HepG2 (cell line): ENCODE results near the gene AP4M1. TPM values are rescaled to one million over a fixed set of nuclear protein-coding genes. Genes with fewer than 3 reads are reported as not detected.

Source experiments
- AHR ChIP-seq: IDR thresholded peaks from 2 replicates; pipeline ENCODE4 v1.6.1; 2018; ENCODE audit warnings: missing genetic modification reagents, missing compliant biosample characterization
- ASH2L ChIP-seq: fragments of 300-600, 200-600 bp; sonication (generic); IDR thresholded peaks from 2 replicates; pipeline ENCODE4 v1.7.0; 2017; ENCODE audit warnings: low read depth, mild to moderate bottlenecking, moderate library complexity, mixed read lengths, low read length; ENCODE audit not compliant: insufficient read length
- ATF3 ChIP-seq: sonication (generic); formaldehyde crosslinking; IDR thresholded peaks from 2 replicates; pipeline ENCODE4 v1.4.0; 2020; ENCODE audit warnings: missing genetic modification reagents
- BCL6 ChIP-seq: IDR thresholded peaks from 2 replicates; pipeline ENCODE4 v1.6.1; 2016; ENCODE audit warnings: missing genetic modification reagents, missing compliant biosample characterization
- BRF2 ChIP-seq: sonication (generic); formaldehyde crosslinking; IDR thresholded peaks from 2 replicates; pipeline ENCODE4 v1.8.1; 2022; ENCODE audit warnings: mild to moderate bottlenecking, missing genetic modification reagents
- CC2D1A ChIP-seq: sonication (generic); formaldehyde crosslinking; IDR thresholded peaks from 2 replicates; pipeline ENCODE4 v1.8.1; 2023; ENCODE audit warnings: mild to moderate bottlenecking, missing genetic modification reagents
- CENPT ChIP-seq: sonication (generic); formaldehyde crosslinking; IDR thresholded peaks from 2 replicates; pipeline ENCODE4 v1.8.0; 2022; ENCODE audit warnings: low read depth, mild to moderate bottlenecking, moderate library complexity, missing genetic modification reagents
- DPF2 ChIP-seq: sonication (generic); formaldehyde crosslinking; IDR thresholded peaks from 2 replicates; pipeline ENCODE4 v1.4.0; 2020; ENCODE audit warnings: mild to moderate bottlenecking, low read depth, missing genetic modification reagents, borderline replicate concordance
- MEIS1 ChIP-seq: sonication (generic); formaldehyde crosslinking; IDR thresholded peaks from 2 replicates; pipeline ENCODE4 v1.9.0; 2021; ENCODE audit warnings: mild to moderate bottlenecking, missing genetic modification reagents, moderate library complexity, borderline replicate concordance
- NBN ChIP-seq: fragments of 450-650 bp; conservative IDR thresholded peaks from 2 replicates; pipeline ENCODE4 v1.6.1; 2017
- NCOR1 ChIP-seq: fragments of 200-600 bp; sonication (generic); IDR thresholded peaks from 2 replicates; pipeline ENCODE4 v1.7.0; 2017; ENCODE audit warnings: antibody characterized with exemption, low read length, borderline replicate concordance
- NR2C2 ChIP-seq: sonication (generic); formaldehyde crosslinking; IDR thresholded peaks from 2 replicates; pipeline ENCODE4 v1.4.0; 2020; ENCODE audit warnings: missing genetic modification reagents, mild to moderate bottlenecking, moderate library complexity, borderline replicate concordance
- STAT5B ChIP-seq: sonication (generic); formaldehyde crosslinking; IDR thresholded peaks from 2 replicates; pipeline ENCODE4 v1.4.0; 2020; ENCODE audit warnings: missing genetic modification reagents
- ZMYM2 ChIP-seq: sonication (generic); formaldehyde crosslinking; IDR thresholded peaks from 2 replicates; pipeline ENCODE4 v1.8.0; 2022; ENCODE audit warnings: mild to moderate bottlenecking, missing genetic modification reagents
- ZNF18 ChIP-seq: sonication (generic); formaldehyde crosslinking; IDR thresholded peaks from 2 replicates; pipeline ENCODE4 v1.8.0; 2022; ENCODE audit warnings: mild to moderate bottlenecking, missing genetic modification reagents; ENCODE audit not compliant: insufficient replicate concordance
- ZNF207 ChIP-seq: fragments of 450-650 bp; IDR thresholded peaks from 2 replicates; pipeline ENCODE4 v1.6.1; 2016; ENCODE audit warnings: antibody characterized with exemption, borderline replicate concordance
- ZNF354B ChIP-seq: sonication (generic); formaldehyde crosslinking; IDR thresholded peaks from 2 replicates; pipeline ENCODE4 v1.8.0; 2022; ENCODE audit warnings: mild to moderate bottlenecking, missing genetic modification reagents
- ZNF432 ChIP-seq: sonication (generic); formaldehyde crosslinking; IDR thresholded peaks from 2 replicates; pipeline ENCODE4 v1.5.0; 2020; ENCODE audit warnings: missing genetic modification reagents, mild to moderate bottlenecking, borderline replicate concordance
- ZNF576 ChIP-seq: sonication (generic); formaldehyde crosslinking; IDR thresholded peaks from 2 replicates; pipeline ENCODE4 v1.4.0; 2020; ENCODE audit warnings: mild to moderate bottlenecking, missing genetic modification reagents
- ZNF704 ChIP-seq: sonication (generic); formaldehyde crosslinking; IDR thresholded peaks from 2 replicates; pipeline ENCODE4 v1.8.1; 2023; ENCODE audit warnings: mild to moderate bottlenecking, inconsistent platforms, moderate library complexity, missing genetic modification reagents, borderline replicate concordance
- ZNF746 ChIP-seq: sonication (generic); formaldehyde crosslinking; IDR thresholded peaks from 2 replicates; pipeline ENCODE4 v1.8.0; 2022; ENCODE audit warnings: mild to moderate bottlenecking, missing genetic modification reagents
- ZNF770 ChIP-seq: sonication (generic); formaldehyde crosslinking; IDR thresholded peaks from 2 replicates; pipeline ENCODE4 v1.5.0; 2020; ENCODE audit warnings: mild to moderate bottlenecking, missing genetic modification reagents
- polyA plus RNA-seq, 8 experiments: library from polyadenylated mRNA; depleted of rRNA in 3 of 8; stranded (reverse) in 7 of 8; unstranded in 1 of 8; fragments of >200 nt; fragmentation: Illumina TruSeq in 4 of 8; extraction: Trizol in 4 of 8; gene quantifications; 2 replicates each; pipeline versions ENCODE4 v1.2.1 to v1.2.3, GENCODE V29; 2011 to 2016; ENCODE audit warnings: low read depth in 4 of 8, missing spikeins in 1 of 8, mixed read lengths in 1 of 8; ENCODE audit not compliant: insufficient read depth in 1 of 8
- total RNA-seq, 5 experiments: library from RNA; depleted of rRNA; stranded (reverse); fragments of >200 nt; fragmentation: Illumina TruSeq; extraction: Trizol; gene quantifications; 2 replicates each; pipeline ENCODE4 v1.2.3, GENCODE V29; 2016; ENCODE audit warnings: low read depth in 1 of 5

The AP4M1 gene
- total and polyA plus RNA-seq, 2 of the 13 experiments (the other 11 are each of a cell fraction or from before 2014, with no cell fraction given), result 6.3 to 9.7 TPM

GRCh38 chr7:100157334-100158228, 56.1 kb downstream of the AP4M1 start (continued):
- TF ChIP-seq ZNF704 (CRISPR knock-in tag) (no peak), ZNF576 (CRISPR knock-in tag) (no peak), ATF3 (peak; percentile 93), CENPT (CRISPR knock-in tag) (no peak), ZNF770 (CRISPR knock-in tag) (no peak), NR2C2 (CRISPR knock-in tag) (peak; percentile 70; the same call in 1 of the 2 replicates), CC2D1A (CRISPR knock-in tag) (no peak), BRF2 (CRISPR knock-in tag) (no peak), ZNF354B (no peak), ZNF746 (CRISPR knock-in tag) (no peak), NBN (no peak), AHR (CRISPR knock-in tag) (no peak), ZNF207 (no peak), ZMYM2 (no peak), MEIS1 (CRISPR knock-in tag) (peak; percentile 38; the same call in 1 of the 2 replicates), STAT5B (no peak), ASH2L (no peak), ZNF432 (CRISPR knock-in tag) (no peak), DPF2 (no peak), ZNF18 (no peak), BCL6 (CRISPR knock-in tag) (no peak; the same call in 1 of the 2 replicates), NCOR1 (no peak)
